Gastroesophageal sphincter (tissue), 4 donors: ENCODE measurements around the gene DNAJC6. TPM values are rescaled to one million over a fixed set of nuclear protein-coding genes. Genes with fewer than 3 reads are reported as not detected.

Experiments
- ATAC-seq: fragments of 150-250 bp; one replicate; pipeline ENCODE4 v1.9.1; 2016; ENCODE audit warnings: mild to moderate bottlenecking, moderate library complexity
- H3K27ac ChIP-seq, 4 donors: fragments of 200-600 bp; sonication (generic) in 3 of 4; 1 replicate in 3 of 4; 2 replicates in 1 of 4; pipeline ENCODE4 v1.5.1; 2016 to 2019
- H3K27me3 ChIP-seq: fragments of 200-600 bp; sonication (generic); one replicate; pipeline ENCODE4 v1.5.1; 2019
- H3K36me3 ChIP-seq, 2 donors: fragments of 200-600 bp; sonication (generic); one replicate each; pipeline ENCODE4 v1.5.1; 2019; ENCODE audit warnings: control low read depth in 1 of 2
- H3K4me1 ChIP-seq, 3 donors: fragments of 200-600 bp; sonication (generic); 1 replicate in 2 of 3; 2 replicates in 1 of 3; pipeline ENCODE4 v1.5.1; 2016 to 2019; ENCODE audit warnings: control low read depth in 2 of 3
- H3K4me3 ChIP-seq, 2 donors: fragments of 200-600 bp; sonication (generic); one replicate each; pipeline ENCODE4 v1.5.1; 2019; ENCODE audit warnings: mild to moderate bottlenecking in 1 of 2, moderate library complexity in 1 of 2
- H3K9me3 ChIP-seq, 3 donors: fragments of 200-600 bp; sonication (generic); one replicate each; pipeline ENCODE4 v1.5.1; 2017 to 2019; ENCODE audit warnings: control low read depth in 2 of 3
- EP300 ChIP-seq: sonication (generic); formaldehyde crosslinking; IDR thresholded peaks from one replicate; pipeline ENCODE4 v1.6.1; 2017; ENCODE audit warnings: antibody characterized with exemption, mild to moderate bottlenecking
- POLR2A ChIP-seq, 2 donors: fragments of 450-650 bp; IDR thresholded peaks; one replicate each; pipeline ENCODE4 v1.6.1; 2017; ENCODE audit warnings: antibody characterized with exemption in 2 of 2, mild to moderate bottlenecking in 2 of 2, moderate library complexity in 1 of 2
- POLR2AphosphoS5 ChIP-seq: sonication (generic); formaldehyde crosslinking; IDR thresholded peaks from one replicate; pipeline ENCODE4 v1.6.1; 2017; ENCODE audit warnings: antibody characterized with exemption
- WGBS, 2 donors: methylation state at CpG; one replicate each; pipeline ENCODE4 v1.1.5; 2018; ENCODE audit warnings: low coverage in 1 of 2; 5-methylcytosine and 5-hydroxymethylcytosine counted together
- total RNA-seq, 4 donors: library from RNA; depleted of rRNA; stranded (reverse); fragments of >200 nt; gene quantifications; one replicate each; pipeline ENCODE4 v1.1.0, GENCODE V29; 2016
- TF ChIP-seq, protein P1 (sequence below), 4 experiments: fragments of 200-600 bp in 2 of 4; fragments of 450-650 bp in 2 of 4; sonication (generic) in 1 of 4; IDR thresholded peaks; one replicate each; pipeline ENCODE4 v1.5.1; 2017 to 2019; ENCODE audit warnings: antibody characterized with exemption in 4 of 4, mild to moderate bottlenecking in 2 of 4, moderate library complexity in 2 of 4

Gene DNAJC6
- total RNA-seq, 4 donors from 2014 or later: 2.0 to 5.3 (median 3.2) TPM

DNA sequence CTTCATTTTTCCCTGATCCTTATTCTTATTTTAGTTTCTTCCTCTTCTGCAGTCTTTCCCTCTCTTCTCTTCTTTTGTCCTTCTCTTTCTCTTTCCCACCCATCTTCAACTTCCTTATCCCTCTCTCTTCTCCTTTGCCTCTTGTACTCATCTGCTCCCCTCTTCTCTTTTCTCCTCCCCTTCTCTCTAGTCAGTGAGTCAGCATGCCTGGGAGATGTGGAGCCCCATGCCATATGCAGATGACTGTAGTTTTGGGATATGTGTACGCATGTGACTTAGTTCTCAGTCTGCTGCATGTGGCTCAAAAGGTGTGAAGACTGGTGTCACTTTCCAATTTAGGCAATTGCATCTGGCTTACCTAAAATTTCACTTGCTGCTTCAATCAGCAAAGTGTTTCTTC is 10.4 kb downstream of the DNAJC6 start:
- Histone ChIP-seq H3K9me3 (peaks cover 0 to 6% (median 0%) of the 10 kb centered on the region in 3 donors), H3K4me3 (no peak overlapping the region), H3K27me3 (no peaks in the 10 kb centered on the region), H3K36me3 (no peaks in the 10 kb centered on the region), H3K4me1 (no peaks in the 10 kb centered on the region), H3K27ac (no peak overlapping the region)
- TF ChIP-seq POLR2AphosphoS5: no peak
- TF ChIP-seq EP300: no peak
- TF ChIP-seq, protein P1, sequence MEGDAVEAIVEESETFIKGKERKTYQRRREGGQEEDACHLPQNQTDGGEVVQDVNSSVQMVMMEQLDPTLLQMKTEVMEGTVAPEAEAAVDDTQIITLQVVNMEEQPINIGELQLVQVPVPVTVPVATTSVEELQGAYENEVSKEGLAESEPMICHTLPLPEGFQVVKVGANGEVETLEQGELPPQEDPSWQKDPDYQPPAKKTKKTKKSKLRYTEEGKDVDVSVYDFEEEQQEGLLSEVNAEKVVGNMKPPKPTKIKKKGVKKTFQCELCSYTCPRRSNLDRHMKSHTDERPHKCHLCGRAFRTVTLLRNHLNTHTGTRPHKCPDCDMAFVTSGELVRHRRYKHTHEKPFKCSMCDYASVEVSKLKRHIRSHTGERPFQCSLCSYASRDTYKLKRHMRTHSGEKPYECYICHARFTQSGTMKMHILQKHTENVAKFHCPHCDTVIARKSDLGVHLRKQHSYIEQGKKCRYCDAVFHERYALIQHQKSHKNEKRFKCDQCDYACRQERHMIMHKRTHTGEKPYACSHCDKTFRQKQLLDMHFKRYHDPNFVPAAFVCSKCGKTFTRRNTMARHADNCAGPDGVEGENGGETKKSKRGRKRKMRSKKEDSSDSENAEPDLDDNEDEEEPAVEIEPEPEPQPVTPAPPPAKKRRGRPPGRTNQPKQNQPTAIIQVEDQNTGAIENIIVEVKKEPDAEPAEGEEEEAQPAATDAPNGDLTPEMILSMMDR (IDR thresholded peaks at IDR 0.05): no peak
- TF ChIP-seq POLR2A (IDR thresholded peaks at IDR 0.05): no peak
- no peak for ATAC-seq
- WGBS, 2 donors: 82 to 100% methylated on average over 1 of the region's 1 CpG

DNA sequence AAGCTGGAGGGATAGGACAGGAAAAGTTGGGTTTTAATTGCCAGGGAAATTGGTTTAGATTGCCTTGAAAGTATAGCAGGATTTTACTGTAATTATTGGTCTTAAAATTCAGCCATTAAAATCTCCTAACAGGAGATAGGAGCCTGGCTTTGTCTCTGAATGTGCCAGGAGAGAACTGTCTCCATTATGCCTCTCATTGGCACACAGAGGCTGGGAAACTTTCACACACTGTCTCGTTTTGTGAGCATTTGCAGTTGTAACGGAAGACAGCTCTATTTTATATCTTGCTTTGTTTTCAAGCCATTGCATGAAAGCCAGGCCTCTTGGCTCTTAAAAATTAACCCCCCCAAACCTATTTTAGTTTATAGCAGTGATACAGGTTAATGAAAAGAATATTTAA is 12.5 kb downstream of the DNAJC6 start:
- no peak overlapping the region for H3K4me3 ChIP-seq
- 33 to 57% methylated on average over 2 of the region's 2 CpGs for WGBS, 2 donors
- ATAC-seq: no peak
- no peak for TF ChIP-seq EP300
- no peak for TF ChIP-seq POLR2AphosphoS5
- no peaks in the 10 kb centered on the region for H3K4me1 ChIP-seq
- H3K9me3 ChIP-seq: peaks cover 0 to 6% (median 0%) of the 10 kb centered on the region in 3 donors
- H3K27me3 ChIP-seq: no peaks in the 10 kb centered on the region
- H3K36me3 ChIP-seq: no peaks in the 10 kb centered on the region
- no peak overlapping the region for H3K27ac ChIP-seq

DNA sequence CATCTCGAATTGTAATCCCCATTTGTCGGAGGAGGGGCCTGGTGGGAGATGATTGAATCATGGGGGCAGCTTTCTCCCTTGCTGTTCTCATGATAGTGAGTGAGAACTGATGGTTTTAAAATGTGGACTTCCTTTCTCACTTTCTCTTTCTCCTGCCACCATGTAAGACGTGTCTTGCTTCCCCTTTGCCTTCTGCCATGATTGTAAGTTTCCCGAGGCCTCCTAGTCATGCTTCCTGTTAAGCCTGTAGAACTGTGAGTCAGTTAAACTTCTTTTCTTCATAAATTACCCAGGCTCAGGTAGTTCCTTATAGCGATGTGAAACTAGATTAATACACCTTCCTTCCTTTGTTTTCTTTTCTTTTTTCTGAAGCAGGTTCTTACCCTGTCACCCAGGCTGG is 13.9 kb downstream of the DNAJC6 start:
- no peaks in the 10 kb centered on the region for H3K4me1 ChIP-seq
- H3K4me3 ChIP-seq: no peak overlapping the region
- 72 to 73% methylated on average over 5 of the region's 5 CpGs for WGBS, 2 donors
- H3K27ac ChIP-seq: no peak overlapping the region
- H3K36me3 ChIP-seq: no peaks in the 10 kb centered on the region
- H3K9me3 ChIP-seq: peaks cover 0 to 6% (median 0%) of the 10 kb centered on the region in 3 donors
- no peak for TF ChIP-seq POLR2AphosphoS5
- TF ChIP-seq EP300: no peak
- no peaks in the 10 kb centered on the region for H3K27me3 ChIP-seq
- no peak for ATAC-seq

DNA sequence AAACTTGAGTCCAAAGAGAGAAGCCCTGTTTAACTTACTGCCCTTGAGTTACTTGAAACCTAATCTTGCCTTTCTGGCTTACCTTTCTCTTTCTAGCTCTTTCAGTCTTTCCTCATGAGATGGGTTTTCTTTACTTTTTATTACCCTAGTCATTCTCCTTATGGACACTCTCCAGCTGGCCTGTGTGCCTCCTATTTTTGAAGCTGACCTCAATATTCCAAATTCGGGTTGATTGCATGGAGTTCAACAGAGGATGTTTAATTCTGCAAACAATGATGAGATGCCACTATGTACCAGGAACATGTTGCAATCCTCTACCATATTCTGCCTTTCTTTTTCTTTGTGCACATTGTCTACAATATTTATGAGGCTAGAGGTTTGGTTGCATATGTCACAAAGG is 20.7 kb downstream of the DNAJC6 start:
- no peaks in the 10 kb centered on the region for H3K27me3 ChIP-seq
- no peak overlapping the region for H3K4me3 ChIP-seq
- WGBS, 2 donors: 67 to 100% methylated on average over 1 of the region's 1 CpG
- H3K4me1 ChIP-seq: no peaks in the 10 kb centered on the region
- no peak for TF ChIP-seq EP300
- no peak for TF ChIP-seq POLR2AphosphoS5
- TF ChIP-seq, protein P1 (IDR thresholded peaks at IDR 0.05): no peak
- no peak for TF ChIP-seq POLR2A (IDR thresholded peaks at IDR 0.05)
- no peaks in the 10 kb centered on the region for H3K9me3 ChIP-seq
- H3K27ac ChIP-seq: no peak overlapping the region
- ATAC-seq: no peak
- no peaks in the 10 kb centered on the region for H3K36me3 ChIP-seq

DNA sequence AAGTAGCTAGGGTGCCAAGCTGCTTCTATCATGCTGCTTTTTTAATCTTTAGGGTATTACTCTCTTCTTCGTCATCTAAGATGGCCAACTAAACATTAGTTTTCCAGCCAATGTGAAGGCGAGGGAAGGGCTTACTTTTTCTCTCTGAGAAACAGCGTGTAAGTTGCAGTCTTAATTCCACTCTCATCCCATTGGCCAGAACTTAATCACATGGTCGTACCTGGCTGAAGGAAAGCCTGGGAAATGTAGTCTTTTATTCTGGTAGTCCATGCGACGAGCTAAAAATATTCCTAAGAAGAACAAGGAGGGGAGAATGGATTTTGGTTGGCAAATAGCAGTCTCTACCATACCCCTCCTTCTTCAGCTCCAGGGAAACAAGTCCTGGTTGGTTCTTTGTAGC is 21.5 kb downstream of the DNAJC6 start:
- no peaks in the 10 kb centered on the region for H3K9me3 ChIP-seq
- WGBS, 2 donors: 79 to 100% methylated on average over 1 to 6 of the region's 6 CpGs

DNA sequence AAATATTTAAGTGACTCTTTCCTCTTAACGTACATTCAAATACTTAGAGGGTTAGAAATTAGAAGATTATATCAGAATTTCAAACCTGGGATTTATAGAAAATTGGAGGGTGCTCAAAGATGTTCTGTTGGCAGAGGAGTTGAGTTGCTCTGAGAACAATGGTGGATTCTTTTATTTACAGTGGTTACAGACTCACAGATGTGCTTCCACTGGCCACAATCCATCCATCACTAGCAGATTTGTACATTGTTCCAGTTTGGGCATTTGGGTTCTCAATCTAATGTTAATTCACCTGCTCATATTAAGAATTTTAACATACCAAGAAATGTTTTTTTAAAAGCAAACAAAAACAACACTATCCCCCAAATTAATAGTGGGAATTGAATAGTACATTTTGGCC is 23.5 kb downstream of the DNAJC6 start:
- H3K4me3 ChIP-seq: no peak overlapping the region
- TF ChIP-seq, protein P1 (IDR thresholded peaks at IDR 0.05): no peak
- no peak for TF ChIP-seq POLR2A (IDR thresholded peaks at IDR 0.05)
- TF ChIP-seq POLR2AphosphoS5: no peak
- no peak for TF ChIP-seq EP300
- H3K4me1 ChIP-seq: no peaks in the 10 kb centered on the region
- no peaks in the 10 kb centered on the region for H3K9me3 ChIP-seq
- no peak overlapping the region for H3K27ac ChIP-seq
- 67% methylated on average over 1 of the region's 1 CpG; no CpG with 5 or more reads in 1 of the 2 donors for WGBS, 2 donors
- H3K36me3 ChIP-seq: no peaks in the 10 kb centered on the region
- ATAC-seq: no peak
- no peaks in the 10 kb centered on the region for H3K27me3 ChIP-seq

More for the DNA sequence above, 21.5 kb downstream of the DNAJC6 start:
- H3K27ac ChIP-seq: no peak overlapping the region
- no peaks in the 10 kb centered on the region for H3K27me3 ChIP-seq
- no peaks in the 10 kb centered on the region for H3K4me1 ChIP-seq
- no peak overlapping the region for H3K4me3 ChIP-seq
- H3K36me3 ChIP-seq: no peaks in the 10 kb centered on the region
- TF ChIP-seq POLR2A (IDR thresholded peaks at IDR 0.05) (no peak), POLR2AphosphoS5 (no peak), EP300 (no peak)
- TF ChIP-seq, protein P1 (IDR thresholded peaks at IDR 0.05): no peak
- ATAC-seq: no peak
